Stimulated activated CD4-positive, alpha-beta T cell treated with anti-CD3 and anti-CD28 coated beads, Interleukin-1b, Interleukin-23, amount 100 ng/mL, for 1 hour (primary cell): Measurements from ENCODE around the gene ARVCF.

Source experiments
- DNase-seq, 2 donors: peaks; one replicate each; pipeline ENCODE4 v3.0.0-alpha.2; 2020; ENCODE audit warnings: low read depth in 2 of 2

Gene ARVCF

GRCh38 chr22:20029550-20030225, 13.1 kb upstream of the ARVCF start:
- no peak for DNase-seq

GRCh38 chr22:20028855-20029549, 12.4 kb upstream of the ARVCF start:
- DNase-seq = no peak

DNA sequence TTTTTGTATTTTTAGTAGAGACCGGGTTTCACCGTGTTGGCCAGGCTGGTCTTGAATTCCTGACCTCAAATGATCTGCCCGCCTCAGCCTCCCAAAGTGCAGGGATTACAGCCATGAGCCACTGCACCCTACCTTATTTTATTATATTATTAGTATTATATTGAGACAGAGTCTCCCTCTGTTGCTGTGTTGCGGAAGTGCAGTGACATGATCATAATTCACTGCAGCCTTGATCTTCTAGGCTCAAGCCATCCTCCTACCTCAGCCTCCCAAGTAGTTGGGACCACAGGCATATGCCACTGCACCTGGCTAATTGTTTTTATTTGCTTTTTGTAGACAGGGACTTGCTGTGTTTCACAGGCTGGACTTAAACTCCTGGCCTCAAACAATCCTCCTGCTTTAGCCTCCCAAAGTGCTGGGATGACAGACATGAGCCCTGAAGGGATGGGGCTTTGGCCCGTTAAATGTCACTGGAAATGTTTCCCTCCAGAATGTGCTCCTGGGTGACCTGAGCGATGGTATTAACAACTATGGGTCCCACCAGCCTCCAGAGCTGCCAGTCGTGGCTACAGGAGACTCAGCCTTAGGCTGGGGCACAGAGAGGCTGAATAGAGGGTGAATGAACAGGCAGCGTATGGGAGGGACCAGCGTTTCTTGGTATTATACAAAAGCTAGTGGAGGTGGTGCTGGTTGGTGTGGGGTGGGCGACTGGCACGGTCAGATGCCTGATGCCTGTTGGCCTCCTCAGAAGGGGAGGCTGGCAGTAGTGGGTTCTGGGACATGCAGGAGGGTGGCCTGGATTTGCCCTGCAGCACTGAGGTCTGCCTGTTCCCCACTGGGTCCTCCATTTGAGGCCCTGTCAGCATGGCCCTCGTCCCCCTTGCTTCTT, 11.6 kb upstream of the ARVCF start:
- DNase-seq = no peak

- no peak for DNase-seq
Observed at GRCh38 chr22:20026996-20027601, 10.5 kb upstream of the ARVCF start.

DNA sequence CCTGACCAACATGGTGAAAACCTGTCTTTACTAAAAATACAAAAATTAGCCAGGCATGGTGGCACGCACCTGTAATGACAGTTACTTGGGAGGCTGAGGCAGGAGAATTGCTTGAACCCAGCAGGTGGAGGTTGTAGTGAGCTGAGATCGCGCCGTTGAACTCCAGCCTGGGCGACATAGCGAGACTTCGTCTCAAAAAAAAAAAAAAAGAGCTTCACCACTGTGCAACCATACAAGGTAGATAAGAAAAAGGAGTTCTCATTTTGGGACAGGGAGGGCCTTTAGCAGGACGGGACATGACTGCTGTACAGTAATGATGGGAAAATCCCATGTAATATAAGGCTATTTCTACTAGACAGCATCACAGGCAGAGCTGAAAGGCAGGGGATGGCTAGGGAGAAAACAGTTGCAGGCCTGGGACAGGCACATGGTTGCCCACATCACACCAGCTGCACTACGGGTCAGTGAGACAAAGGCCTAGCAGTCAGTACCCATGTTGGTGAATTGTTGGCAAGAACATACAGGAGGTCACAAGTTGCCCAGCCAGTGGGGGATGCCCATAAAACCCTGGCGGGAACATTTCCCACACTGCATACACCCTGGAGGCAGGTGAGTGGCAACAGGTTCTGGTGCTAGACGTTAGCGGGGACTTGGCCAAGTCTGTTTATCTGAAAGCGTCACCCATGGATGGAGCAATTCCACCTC, 9.7 kb upstream of the ARVCF start:
- DNase-seq = no peak

GRCh38 chr22:20025401-20026203, 9.0 kb upstream of the ARVCF start:
- no peak for DNase-seq

DNA sequence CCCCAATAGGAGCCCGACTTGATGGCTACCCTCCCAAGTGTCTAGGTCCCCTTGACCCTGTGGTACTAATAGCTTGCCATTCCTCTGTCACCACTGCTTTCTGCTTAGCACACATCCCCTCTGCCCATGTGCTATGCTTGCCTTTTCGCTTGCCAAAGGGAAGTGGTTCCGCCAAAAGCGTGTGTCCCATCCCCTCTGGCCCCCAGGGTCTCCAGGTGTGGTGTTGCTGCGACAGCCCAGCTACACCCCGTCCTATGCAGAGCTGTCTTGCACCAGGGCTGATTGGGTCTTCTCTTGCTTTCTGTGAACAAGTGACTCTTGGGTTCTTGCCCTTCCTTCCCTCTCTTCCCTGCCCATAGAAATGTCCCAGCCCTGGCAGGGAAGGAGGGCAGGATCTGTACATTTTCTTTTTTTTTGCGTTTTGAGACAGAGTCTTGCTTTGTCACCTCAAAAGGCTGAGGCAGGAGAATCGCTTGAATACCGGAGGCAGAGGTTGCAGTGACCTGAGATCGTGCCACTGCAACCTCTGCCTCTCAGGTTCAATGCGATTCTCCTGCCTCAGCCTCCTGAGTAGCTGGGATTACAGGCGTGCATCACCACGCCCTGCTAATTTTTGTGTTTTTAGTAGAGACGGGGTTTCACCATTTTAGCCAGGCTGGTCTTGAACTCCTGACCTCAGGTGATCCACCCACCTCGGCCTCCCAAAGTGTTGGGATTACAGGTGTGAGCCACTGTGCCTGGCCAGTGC, 8.2 kb upstream of the ARVCF start:
- no peak for DNase-seq

- DNase-seq = no peak
Observed at GRCh38 chr22:20024225-20024624, 7.6 kb upstream of the ARVCF start.

- no peak for DNase-seq
Observed at GRCh38 chr22:20022978-20023613, 6.5 kb upstream of the ARVCF start.

DNA sequence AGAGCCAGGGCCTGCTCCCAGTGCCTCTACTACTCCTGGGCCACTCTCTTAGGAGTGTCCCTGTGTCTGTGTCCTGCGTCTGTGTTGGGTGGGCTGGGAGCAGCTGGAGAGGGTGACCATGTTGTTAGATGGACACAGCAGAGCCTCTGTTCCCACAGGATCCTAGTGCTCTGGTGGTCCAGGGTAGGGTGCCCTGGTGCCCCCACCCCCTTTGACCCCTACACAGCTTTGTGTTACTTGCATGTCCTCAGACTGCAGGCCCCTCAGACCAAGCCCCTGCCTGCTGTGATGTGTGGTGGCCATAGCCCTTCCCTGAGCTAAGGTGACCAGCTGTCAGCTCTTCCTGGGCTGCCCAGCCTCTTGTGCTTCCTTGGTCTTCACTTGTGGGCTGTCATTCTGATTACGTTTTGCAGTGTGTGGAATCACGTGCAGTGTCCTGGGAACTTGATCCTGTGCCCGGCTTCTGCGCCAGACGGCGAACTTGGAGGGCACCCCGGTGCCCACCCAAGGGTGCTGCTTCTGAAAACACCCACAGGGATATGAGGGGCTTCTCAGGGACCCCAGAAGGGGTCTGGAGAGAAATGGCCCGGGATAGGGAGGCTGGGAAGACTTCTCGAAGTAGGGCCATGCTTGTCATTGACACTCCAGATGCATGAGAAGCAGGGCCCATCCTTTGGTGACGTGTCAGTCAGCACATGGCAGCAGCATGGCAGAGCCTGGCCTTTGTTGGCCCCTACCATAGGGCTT, 5.8 kb upstream of the ARVCF start:
- no peak for DNase-seq

DNA sequence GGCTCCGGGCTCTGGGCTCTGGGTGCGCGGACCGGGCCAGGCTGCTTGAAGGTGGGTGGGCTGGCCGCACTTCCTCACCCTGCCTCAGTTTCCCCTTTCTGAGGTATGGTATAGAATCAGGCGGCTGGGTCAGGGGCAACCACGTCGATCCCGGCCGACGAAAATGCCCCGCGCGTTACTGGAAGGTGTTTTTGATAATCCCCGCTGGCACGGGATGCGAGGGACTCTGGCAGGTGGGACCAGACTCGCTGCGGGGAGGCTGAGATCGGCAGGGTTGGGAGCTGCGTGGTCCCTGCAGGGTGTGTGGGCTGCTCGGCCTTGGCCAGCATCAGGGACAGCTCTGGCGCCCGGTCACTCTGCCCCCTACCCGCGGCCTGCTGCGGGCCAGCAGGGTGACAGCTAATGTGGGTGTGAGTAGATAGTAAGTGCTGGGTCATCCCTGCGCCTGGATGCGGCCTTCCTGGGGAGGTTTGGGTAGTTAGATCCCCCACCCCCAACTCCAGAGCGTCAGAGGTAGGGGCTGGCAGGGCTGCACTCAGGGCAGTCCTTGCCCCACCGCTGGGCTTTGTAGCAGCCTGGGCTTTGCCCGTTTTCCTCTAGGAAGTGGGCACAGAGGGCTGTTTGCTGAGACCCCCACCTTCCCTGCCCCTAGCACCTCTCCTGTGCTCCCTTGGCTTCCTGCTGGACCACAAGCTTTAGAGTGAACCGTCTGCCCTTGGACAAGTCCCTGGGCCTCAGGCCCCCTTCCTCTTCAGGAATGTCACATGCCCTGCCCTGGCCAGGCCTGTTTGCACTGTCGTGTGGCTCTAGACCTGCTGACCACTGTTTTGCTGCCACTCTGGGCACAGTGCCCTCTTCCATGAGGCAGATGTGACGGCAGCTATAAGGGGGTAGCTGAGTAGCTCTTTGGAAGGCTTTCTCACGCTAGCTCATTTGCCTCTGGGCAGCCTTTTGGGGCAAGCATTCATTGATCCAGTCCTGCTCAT, 4.9 kb upstream of the ARVCF start:
- DNase-seq = no peak

- peak; percentile 85 to 87 for DNase-seq
Observed at GRCh38 chr22:20020533-20021195, 4.0 kb upstream of the ARVCF start, which contains the start of gene TANGO2. Gene TANGO2 (plus strand): TSS chr22:20021110. CDS start chr22:20036799, 15,689 bp downstream.

GRCh38 chr22:20019661-20020532, 3.3 kb upstream of the ARVCF start:
- DNase-seq = no peak

GRCh38 chr22:20018001-20018400, 1.4 kb upstream of the ARVCF start:
- DNase-seq = no peak

DNA sequence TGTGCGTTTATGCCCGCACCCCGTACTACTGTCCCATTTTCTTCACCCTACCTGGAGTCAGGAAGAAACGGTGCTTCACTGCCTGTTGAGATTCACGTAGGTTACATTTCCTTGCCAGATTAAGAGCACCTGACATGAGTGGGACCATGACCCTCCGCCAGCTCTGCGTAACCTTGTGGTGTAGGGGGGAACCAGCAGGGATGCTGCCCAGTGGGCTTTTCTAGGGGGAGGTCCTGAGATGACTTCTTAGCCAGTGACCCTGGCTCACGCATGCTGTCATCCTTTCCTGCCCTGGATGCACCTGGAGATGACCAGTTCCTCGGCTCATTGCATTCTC, 967 bp upstream of the ARVCF start:
- no peak for DNase-seq
